ENCODE results near the gene GDI1. TPM values are rescaled to one million over a fixed set of nuclear protein-coding genes. Genes with fewer than 3 reads are reported as not detected.

Gene GDI1
- total and polyA plus RNA-seq, 9 of the 15 experiments (the other 6 are each of a cell fraction or from before 2014, with no cell fraction given) = 0.97 to 82.6 (median 37.5) TPM

GRCh38 chrX:154478728-154479622 is 42.0 kb downstream of the GDI1 start, which contains the start of gene LAGE3 (continued):
- TF ChIP-seq ZBTB9 (CRISPR knock-in tag; IDR thresholded peaks at IDR 0.05) = peak; percentile 13; the same call in 1 of the 2 replicates
- no peak for TF ChIP-seq ZNF324 (CRISPR knock-in tag; IDR thresholded peaks at IDR 0.05)
- peak; percentile 51; the same call in 1 of the 2 replicates for TF ChIP-seq CREB1 (IDR thresholded peaks at IDR 0.05)
- TF ChIP-seq CREB1 (CRISPR knock-in tag; IDR thresholded peaks at IDR 0.05) = peak; percentile 57
- no peak for TF ChIP-seq REST (IDR thresholded peaks at IDR 0.05; ENCODE audit: borderline replicate concordance)
- peak; percentile 49; the same call in 1 of the 2 replicates for TF ChIP-seq REST (CRISPR knock-in tag; IDR thresholded peaks at IDR 0.05; ENCODE audit: low read depth)
- TF ChIP-seq ZNF830 (CRISPR knock-in tag; IDR thresholded peaks at IDR 0.05) = no peak
- no peak for TF ChIP-seq IFI16 (CRISPR knock-in tag; IDR thresholded peaks at IDR 0.05)
- TF ChIP-seq RBM39 (optimal IDR thresholded peaks at IDR 0.05; ENCODE audit: low read depth, low read length) = no peak
- peak; percentile 99 for TF ChIP-seq E2F8 (IDR thresholded peaks at IDR 0.05; ENCODE audit: low read depth, partially characterized antibody)
- no peak for TF ChIP-seq ZFP30 (CRISPR knock-in tag; IDR thresholded peaks at IDR 0.05; ENCODE audit: borderline replicate concordance)
- TF ChIP-seq HNRNPH1 (optimal IDR thresholded peaks at IDR 0.05; ENCODE audit: low read depth, low read length) = no peak
- TF ChIP-seq POLR2G (IDR thresholded peaks at IDR 0.05; ENCODE audit: low read depth, low read length) = peak; percentile 93
- TF ChIP-seq TSC22D4 (tag; IDR thresholded peaks at IDR 0.05) = no peak
